Inferior parietal cortex (tissue), 1 donor: Measurements from ENCODE around the gene RPS6KB1.
"Not testable (repeated sequence)": the region's sequence is repeated elsewhere in the genome, so short reads cannot be mapped to it uniquely, and the experiment has no call there.

Experiments used
- DNase-seq: peaks from one replicate; pipeline ENCODE4 v3.0.0-alpha.2; 2016; ENCODE audit errors: extremely low spot score

Gene RPS6KB1

GRCh38 chr17:59870482-59870881 is 22.4 kb upstream of the RPS6KB1 start:
- DNase-seq, result no peak

- no peak for DNase-seq
Observed at GRCh38 chr17:59872351-59872750, 20.6 kb upstream of the RPS6KB1 start.

- not testable (repeated sequence) for DNase-seq
Observed at GRCh38 chr17:59873414-59873813, 19.5 kb upstream of the RPS6KB1 start.

GRCh38 chr17:59874376-59874775 is 18.5 kb upstream of the RPS6KB1 start:
- no peak for DNase-seq

- no peak for DNase-seq
Observed at GRCh38 chr17:59876107-59876506, 16.8 kb upstream of the RPS6KB1 start.

GRCh38 chr17:59877965-59878364 is 15.0 kb upstream of the RPS6KB1 start:
- DNase-seq, result no peak

GRCh38 chr17:59878624-59879023 is 14.3 kb upstream of the RPS6KB1 start:
- DNase-seq, result no peak

GRCh38 chr17:59884861-59885260 is 8.1 kb upstream of the RPS6KB1 start:
- DNase-seq, result no peak

- no peak for DNase-seq
Observed at GRCh38 chr17:59888145-59888750, 4.7 kb upstream of the RPS6KB1 start.

GRCh38 chr17:59890720-59891119 is 2.2 kb upstream of the RPS6KB1 start:
- DNase-seq, result no peak

- no peak for DNase-seq
Observed at GRCh38 chr17:59892251-59892923, 534 bp upstream of the RPS6KB1 start.

GRCh38 chr17:59893676-59894100 is 767 bp downstream of the RPS6KB1 start:
- no peak for DNase-seq

- no peak for DNase-seq
Observed at GRCh38 chr17:59897090-59897489, 4.2 kb downstream of the RPS6KB1 start.

- DNase-seq, result no peak
Observed at GRCh38 chr17:59899099-59899498, 6.2 kb downstream of the RPS6KB1 start.

- DNase-seq, result no peak
Observed at GRCh38 chr17:59901604-59902003, 8.7 kb downstream of the RPS6KB1 start.

- DNase-seq, result no peak
Observed at GRCh38 chr17:59903455-59903854, 10.5 kb downstream of the RPS6KB1 start.

- DNase-seq, result no peak
Observed at GRCh38 chr17:59907467-59907866, 14.5 kb downstream of the RPS6KB1 start.

GRCh38 chr17:59914274-59914854 is 21.4 kb downstream of the RPS6KB1 start:
- peak; percentile 59 for DNase-seq

- DNase-seq, result no peak
Observed at GRCh38 chr17:59916446-59916845, 23.5 kb downstream of the RPS6KB1 start.

GRCh38 chr17:59920637-59921036 is 27.7 kb downstream of the RPS6KB1 start:
- DNase-seq, result not testable (repeated sequence)

- not testable (repeated sequence) for DNase-seq
Observed at GRCh38 chr17:59930121-59930520, 37.2 kb downstream of the RPS6KB1 start.

GRCh38 chr17:59930768-59931167 is 37.8 kb downstream of the RPS6KB1 start:
- DNase-seq, result not testable (repeated sequence)

GRCh38 chr17:59933317-59933716 is 40.4 kb downstream of the RPS6KB1 start:
- not testable (repeated sequence) for DNase-seq
